Jurkat, Clone E6-1 (cell line): Measurements from ENCODE around the gene WHRN.

Source experiments
- DNase-seq: peaks from one replicate; pipeline ENCODE4 v3.0.0-alpha.2; 2011; ENCODE audit warnings: low read depth, low spot score
- H3K4me3 ChIP-seq: 2 replicates; pipeline ENCODE4 v1.5.1; 2011; ENCODE audit warnings: mild to moderate bottlenecking, low read length, control low read depth, moderate library complexity

WHRN gene

GRCh38 chr9:114518120-114518519 is 12.8 kb upstream of the WHRN start:
- DNase-seq, result no peak
- no peak overlapping the region for H3K4me3 ChIP-seq

- DNase-seq, result no peak
- no peak overlapping the region for H3K4me3 ChIP-seq
Observed at GRCh38 chr9:114516913-114517312, 11.6 kb upstream of the WHRN start.

- no peak overlapping the region for H3K4me3 ChIP-seq
- DNase-seq, result no peak
Observed at GRCh38 chr9:114515528-114515927, 10.3 kb upstream of the WHRN start.

GRCh38 chr9:114513959-114514267 is 8.6 kb upstream of the WHRN start:
- DNase-seq, result no peak

GRCh38 chr9:114513055-114513958 is 8.0 kb upstream of the WHRN start:
- no peak overlapping the region for H3K4me3 ChIP-seq
- no peak for DNase-seq

More at GRCh38 chr9:114513959-114514267, 8.6 kb upstream of the WHRN start:
- no peak overlapping the region for H3K4me3 ChIP-seq

- no peak overlapping the region for H3K4me3 ChIP-seq
- DNase-seq, result no peak
Observed at GRCh38 chr9:114511978-114512874, 7.0 kb upstream of the WHRN start.

GRCh38 chr9:114507726-114508125 is 2.5 kb upstream of the WHRN start:
- peak; percentile 35 for DNase-seq
- H3K4me3 ChIP-seq, result no peak overlapping the region

GRCh38 chr9:114506082-114506390 is 763 bp upstream of the WHRN start:
- no peak for DNase-seq
- peak overlapping the region; percentile 62 for H3K4me3 ChIP-seq

GRCh38 chr9:114504341-114505186 is 709 bp downstream of the WHRN start:
- no peak for DNase-seq
- H3K4me3 ChIP-seq, result peak overlapping the region; percentile 62

GRCh38 chr9:114503522-114504340 is 1.5 kb downstream of the WHRN start:
- DNase-seq, result peak; percentile 17

GRCh38 chr9:114503009-114503408 is 2.3 kb downstream of the WHRN start:
- DNase-seq, result no peak
- no peak overlapping the region for H3K4me3 ChIP-seq

More at GRCh38 chr9:114503522-114504340, 1.5 kb downstream of the WHRN start:
- H3K4me3 ChIP-seq, result no peak overlapping the region

GRCh38 chr9:114501796-114502682 is 3.2 kb downstream of the WHRN start:
- no peak for DNase-seq
- H3K4me3 ChIP-seq, result no peak overlapping the region

- H3K4me3 ChIP-seq, result no peak overlapping the region
- no peak for DNase-seq
Observed at GRCh38 chr9:114500697-114501292, 4.5 kb downstream of the WHRN start.

GRCh38 chr9:114499941-114500696 is 5.2 kb downstream of the WHRN start:
- no peak overlapping the region for H3K4me3 ChIP-seq
- DNase-seq, result no peak

- no peak overlapping the region for H3K4me3 ChIP-seq
- no peak for DNase-seq
Observed at GRCh38 chr9:114499528-114499927, 5.7 kb downstream of the WHRN start.

- H3K4me3 ChIP-seq, result no peak overlapping the region
- peak; percentile 43 for DNase-seq
Observed at GRCh38 chr9:114497727-114498382, 7.4 kb downstream of the WHRN start.
